Measurements from ENCODE around the gene ZFPM1. TPM values are rescaled to one million over a fixed set of nuclear protein-coding genes. Genes with fewer than 3 reads are reported as not detected.

ZFPM1 gene
- polyA plus RNA-seq, 3 donors = 1.8 to 5.9 (median 3.6) TPM

DNA sequence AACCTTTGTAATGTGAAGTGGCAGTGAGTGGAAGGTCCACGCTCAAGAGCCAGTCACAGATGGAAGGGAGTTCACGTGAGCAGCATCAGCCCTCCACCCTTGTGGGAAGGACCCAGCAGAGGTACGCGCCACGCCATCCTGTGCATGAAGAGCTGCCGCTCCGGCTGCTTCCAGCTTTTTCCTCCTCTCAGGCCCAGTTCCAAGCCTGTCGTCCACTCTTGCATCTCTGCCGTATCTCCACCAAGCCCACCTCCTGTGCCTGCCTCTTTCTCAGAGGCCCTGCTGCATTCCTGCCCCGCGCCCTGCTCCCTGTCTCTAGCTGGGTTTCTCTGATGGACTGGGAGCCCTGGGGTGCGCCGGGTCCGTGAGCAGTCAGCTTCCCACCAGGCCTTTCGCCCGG is 127.3 kb downstream of the ZFPM1 start:
- WGBS, 3 donors = 93 to 95% (median 94%) methylated on average over 16 of the region's 16 CpGs
- H3K27ac ChIP-seq (ENCODE audit: low read depth, low read length) = no peak overlapping the region

DNA sequence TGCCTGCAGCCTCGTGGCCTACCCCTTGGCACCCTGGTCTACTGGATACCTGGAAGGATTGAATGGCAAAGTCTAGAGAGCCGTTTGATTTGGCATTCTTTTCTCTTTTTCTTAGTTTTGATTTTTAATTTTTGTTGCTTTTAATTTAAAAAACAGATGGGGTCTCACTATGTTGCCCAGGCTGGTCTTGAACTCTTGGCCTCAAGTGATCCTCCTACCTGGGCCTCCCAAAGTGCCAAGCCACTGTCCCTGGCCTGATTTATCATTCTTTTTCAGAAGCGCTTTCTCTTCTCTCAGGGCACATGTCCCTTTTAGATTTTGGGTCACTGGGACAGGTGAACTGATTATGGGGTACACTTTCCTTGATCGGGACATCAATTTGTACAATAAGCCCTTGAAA is 128.0 kb downstream of the ZFPM1 start:
- 89 to 90% (median 90%) methylated on average over 4 of the region's 4 CpGs for WGBS, 3 donors

DNA sequence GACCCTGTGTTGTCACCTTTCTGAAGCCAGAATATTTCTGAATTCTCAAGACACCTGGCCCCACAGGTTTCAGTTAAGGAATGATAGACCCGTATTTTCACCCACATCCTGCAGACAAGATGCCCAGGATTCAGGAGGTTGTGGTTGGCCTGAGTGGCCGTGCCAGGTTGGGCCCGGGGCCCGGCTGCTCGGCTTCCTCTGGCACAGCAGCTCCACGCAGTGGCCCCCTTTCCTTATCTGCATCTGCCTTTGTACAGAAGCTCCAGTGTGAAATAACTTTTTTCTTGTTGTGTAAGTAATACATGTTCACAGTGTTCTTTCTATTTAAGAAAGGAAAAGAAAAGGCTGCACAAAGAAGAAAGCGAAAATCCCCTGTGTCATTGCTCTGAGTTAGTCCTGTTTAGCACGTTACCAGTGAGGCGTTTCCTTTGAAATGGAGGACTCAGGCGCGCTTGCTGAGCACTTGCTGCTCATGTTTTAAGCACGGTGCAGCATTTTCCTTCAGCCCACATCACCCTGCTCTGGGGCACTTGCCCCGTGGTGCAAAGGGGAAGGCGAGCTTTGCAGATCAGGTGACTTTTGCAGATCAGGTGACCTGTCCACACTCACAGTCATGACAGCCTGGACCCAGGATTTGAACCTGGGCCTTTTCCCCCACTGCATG is 130.0 kb downstream of the ZFPM1 start:
- WGBS, 3 donors = 85 to 90% (median 86%) methylated on average over 14 of the region's 14 CpGs
- H3K27ac ChIP-seq (ENCODE audit: low read depth, low read length) = no peak overlapping the region

More for the DNA sequence above, 128.0 kb downstream of the ZFPM1 start:
- no peak overlapping the region for H3K27ac ChIP-seq (ENCODE audit: low read depth, low read length)

DNA sequence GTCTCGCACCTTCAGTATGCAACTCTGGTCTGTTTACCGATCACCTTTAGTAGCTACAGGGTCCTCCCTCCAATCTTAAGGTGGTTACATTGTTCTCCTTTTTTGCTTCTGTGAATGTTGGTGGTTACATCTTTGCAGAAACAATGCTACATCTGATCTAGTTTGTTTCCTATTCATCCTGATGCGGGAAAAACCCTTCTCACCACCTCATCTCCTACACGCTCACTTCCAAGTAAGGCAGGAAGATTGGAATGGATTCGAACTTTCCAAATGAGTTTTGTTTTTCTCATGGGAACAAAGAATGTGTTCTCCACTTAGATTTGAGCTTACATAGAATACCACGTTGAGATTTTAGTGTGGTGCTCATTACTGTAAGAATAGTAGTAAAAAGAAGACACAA is 131.6 kb downstream of the ZFPM1 start:
- H3K27ac ChIP-seq (ENCODE audit: low read depth, low read length) = no peak overlapping the region
- WGBS, 3 donors = 77 to 82% (median 80%) methylated on average over 6 of the region's 6 CpGs

DNA sequence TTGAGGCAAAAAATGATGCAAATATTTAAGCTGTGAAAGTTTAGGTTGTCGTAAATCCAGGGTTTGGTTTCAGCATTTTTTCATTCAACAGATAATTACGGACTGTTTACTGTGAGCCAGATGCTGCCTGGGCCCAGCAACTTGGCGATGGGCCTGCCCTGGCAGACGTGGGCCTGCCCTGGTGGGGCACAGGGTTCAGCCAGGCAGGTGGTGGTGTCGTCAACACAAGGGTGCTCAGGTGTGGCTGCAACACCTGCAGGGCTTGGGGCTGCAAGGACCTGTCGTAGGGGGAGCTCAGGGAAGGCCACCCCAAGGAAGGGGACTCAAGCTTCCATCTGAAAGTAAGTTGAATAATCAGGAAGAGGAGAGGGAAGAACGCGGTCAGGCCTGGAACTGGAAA is 132.2 kb downstream of the ZFPM1 start:
- 75 to 88% (median 88%) methylated on average over 8 of the region's 8 CpGs for WGBS, 3 donors
- H3K27ac ChIP-seq (ENCODE audit: low read depth, low read length) = no peak overlapping the region

DNA sequence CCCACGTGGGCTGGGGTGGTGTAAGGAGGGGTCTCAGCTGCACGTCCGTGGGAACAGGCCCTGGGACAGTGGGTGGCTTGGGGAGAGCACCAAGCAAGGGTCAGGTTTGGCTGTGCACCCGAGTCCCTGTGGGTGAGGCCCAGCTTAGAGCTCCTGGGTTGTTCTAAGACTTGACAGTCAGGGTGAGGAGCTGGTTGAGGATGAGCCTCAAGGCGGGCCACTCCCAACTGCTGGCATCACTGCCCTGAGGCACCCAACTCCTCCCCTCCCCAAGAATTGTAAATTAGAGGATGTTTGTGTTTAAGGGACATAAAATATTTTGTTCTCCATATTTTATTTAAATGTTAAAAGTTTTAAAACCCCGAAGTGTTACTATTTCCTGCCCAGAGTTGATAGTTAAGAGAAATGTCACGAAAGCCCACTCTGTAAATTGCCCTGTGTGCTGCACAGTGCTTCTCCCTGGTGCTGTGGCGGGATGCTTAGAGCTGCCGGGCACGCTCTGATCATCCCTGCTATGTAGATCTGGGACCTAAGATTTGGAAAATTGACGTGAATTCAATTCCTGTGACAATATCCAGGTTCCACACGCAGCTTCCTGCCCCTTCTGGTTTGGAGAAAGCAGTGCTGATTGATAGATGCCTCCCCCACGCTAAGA is 133.0 kb downstream of the ZFPM1 start:
- 90 to 93% (median 92%) methylated on average over 13 of the region's 13 CpGs for WGBS, 3 donors
- H3K27ac ChIP-seq (ENCODE audit: low read depth, low read length) = no peak overlapping the region

Other genes starting within 250 kb of the ZFPM1 start
- 1 to 10 TPM in 1 of 3 donors, under 1 TPM in 2; 0.06 to 1.5 (median 0.45) TPM for gene ZNF469, start 70.3 kb upstream of the ZFPM1 start, polyA plus RNA-seq
- 10 to 100 TPM; 11.1 to 27.0 (median 26.0) TPM for gene ZC3H18, start 117.1 kb downstream of the ZFPM1 start, polyA plus RNA-seq
- not detected for gene IL17C, start 185.3 kb downstream of the ZFPM1 start, polyA plus RNA-seq
- 100 to 1,000 TPM in 1 of 3 donors, 10 to 100 TPM in 2; 70.7 to 195 (median 93.1) TPM for gene CYBA, start 197.8 kb downstream of the ZFPM1 start, polyA plus RNA-seq
- 10 to 100 TPM; 22.6 to 34.5 (median 31.2) TPM for gene MVD, start 209.8 kb downstream of the ZFPM1 start, polyA plus RNA-seq
- under 1 TPM; 0.22 to 0.71 (median 0.45) TPM for gene SNAI3, start 233.2 kb downstream of the ZFPM1 start, polyA plus RNA-seq

All from adipose tissue (tissue), 3 donors.